B cell (primary cell): ENCODE measurements around the gene COL4A3.

Source experiments
- CTCF ChIP-seq: fragments of 200-600 bp; IDR thresholded peaks from one replicate; pipeline ENCODE4 v1.8.0; 2022; ENCODE audit warnings: antibody characterized with exemption, mild to moderate bottlenecking
- EZH2 ChIP-seq: IDR thresholded peaks from 2 replicates; pipeline ENCODE4 v1.6.1; 2012; ENCODE audit warnings: borderline replicate concordance, low read depth, mild to moderate bottlenecking, moderate library complexity, low read length; ENCODE audit not compliant: insufficient read depth, poor library complexity, severe bottlenecking

GRCh38 chr2:227134591-227134990, 29.8 kb upstream of the COL4A3 start:
- TF ChIP-seq EZH2 (no peak), CTCF (no peak)
